ENCODE data around the gene POC1A.

The POC1A gene

GRCh38 chr3:52146811-52147210, 7.4 kb downstream of the POC1A start:
- ChIA-PET POLR2A (interaction anchor here (2.5 kb wide), 1 partner anchor 8 kb away, joined by 15 read pairs; the partner anchor contains the start of gene POC1A), CTCF (no interaction called here)
- DNase-seq (ENCODE audit: extremely low spot score), result no peak
- TF ChIP-seq SUZ12 (IDR thresholded peaks at IDR 0.05), result no peak
- no peak for TF ChIP-seq NFRKB (IDR thresholded peaks at IDR 0.05)
- TF ChIP-seq FOXA1 (IDR thresholded peaks at IDR 0.05), result no peak
- TF ChIP-seq LEF1 (IDR thresholded peaks at IDR 0.05; ENCODE audit: borderline replicate concordance), result no peak
- TF ChIP-seq SP1 (IDR thresholded peaks at IDR 0.05), result no peak

- TF ChIP-seq SP1 (IDR thresholded peaks at IDR 0.05), result no peak
- no peak for TF ChIP-seq FOXA1 (IDR thresholded peaks at IDR 0.05)
- TF ChIP-seq FOXM1 (IDR thresholded peaks at IDR 0.05; ENCODE audit: borderline replicate concordance), result no peak
- TF ChIP-seq ELF4 (IDR thresholded peaks at IDR 0.05), result no peak
- TF ChIP-seq ZNF384 (IDR thresholded peaks at IDR 0.05), result no peak
- DNase-seq (ENCODE audit: extremely low spot score), result no peak
- POLR2A ChIA-PET, result interaction anchor here (2.5 kb wide), 1 partner anchor 9 kb away, joined by 15 read pairs; the partner anchor contains the start of gene POC1A
- CTCF ChIA-PET, result interaction anchor here (0.5 to 0.6 kb wide), 2 partner anchors 94 to 181 kb away, joined by 4 read pairs; no protein-coding TSS in a partner anchor
These were observed 8.0 kb downstream of the POC1A start for GRCh38 chr3:52146189-52146588.

GRCh38 chr3:52145736-52146110, 8.5 kb downstream of the POC1A start:
- ChIA-PET POLR2A (interaction anchor here (2.5 kb wide), 1 partner anchor 9 kb away, joined by 15 read pairs; the partner anchor contains the start of gene POC1A), CTCF (interaction anchor here (0.6 to 1.2 kb wide), 2 partner anchors 93 to 145 kb away, joined by 4 read pairs; no protein-coding TSS in a partner anchor)
- TF ChIP-seq SUZ12 (IDR thresholded peaks at IDR 0.05) (no peak), FOXM1 (IDR thresholded peaks at IDR 0.05; ENCODE audit: borderline replicate concordance) (no peak), PKNOX1 (IDR thresholded peaks at IDR 0.05) (no peak)
- no peak for DNase-seq (ENCODE audit: extremely low spot score)

- POLR2A ChIA-PET, result interaction anchor here (0.9 to 2.5 kb wide), 3 partner anchors 10 to 149 kb away, joined by 3 to 15 read pairs (median 3); partner anchors contain the start of genes POC1A and RPL29
- TF ChIP-seq CTBP1 (IDR thresholded peaks at IDR 0.05; ENCODE audit: borderline replicate concordance), result no peak
- no peak for TF ChIP-seq PKNOX1 (IDR thresholded peaks at IDR 0.05)
- TF ChIP-seq ARNT (IDR thresholded peaks at IDR 0.05), result no peak
- no peak for TF ChIP-seq FOXM1 (IDR thresholded peaks at IDR 0.05; ENCODE audit: borderline replicate concordance)
- TF ChIP-seq BHLHE40 (IDR thresholded peaks at IDR 0.05; ENCODE audit: borderline replicate concordance), result no peak
- no peak for TF ChIP-seq SUZ12 (IDR thresholded peaks at IDR 0.05)
- CTCF ChIA-PET, result interaction anchor here (0.6 to 1.4 kb wide), 7 partner anchors 25 to 1451 kb away, joined by 3 to 19 read pairs (median 4); no protein-coding TSS in a partner anchor
- no peak for DNase-seq (ENCODE audit: extremely low spot score)
These were observed 9.2 kb downstream of the POC1A start for GRCh38 chr3:52144796-52145735.

- TF ChIP-seq HDGF (IDR thresholded peaks at IDR 0.05; ENCODE audit: borderline replicate concordance), result peak; percentile 84; the same call in 1 of the 2 replicates
- TF ChIP-seq SUZ12 (IDR thresholded peaks at IDR 0.05), result no peak
- TF ChIP-seq FOXA1 (IDR thresholded peaks at IDR 0.05), result no peak
- TF ChIP-seq SP1 (IDR thresholded peaks at IDR 0.05), result no peak
- no peak for TF ChIP-seq LEF1 (IDR thresholded peaks at IDR 0.05; ENCODE audit: borderline replicate concordance)
- no peak for TF ChIP-seq TARDBP (IDR thresholded peaks at IDR 0.05)
- TF ChIP-seq NFRKB (IDR thresholded peaks at IDR 0.05), result no peak
- no peak for TF ChIP-seq FOXK2 (IDR thresholded peaks at IDR 0.05)
- ChIA-PET CTCF (interaction anchor here (0.6 to 1.5 kb wide), 8 partner anchors 24 to 1451 kb away, joined by 3 to 19 read pairs (median 4); no protein-coding TSS in a partner anchor), POLR2A (interaction anchor here (0.9 to 2.5 kb wide), 3 partner anchors 11 to 148 kb away, joined by 3 to 15 read pairs (median 3); partner anchors contain the start of genes POC1A and RPL29)
- DNase-seq (ENCODE audit: extremely low spot score), result peak; percentile 85
These were observed 10.0 kb downstream of the POC1A start for GRCh38 chr3:52144034-52144795.

- CTCF ChIA-PET, result interaction anchor here (1.5 kb wide), 1 partner anchor 139 kb away, joined by 5 read pairs; no protein-coding TSS in a partner anchor
- POLR2A ChIA-PET, result interaction anchor here (1.4 kb wide), 1 partner anchor 148 kb away, joined by 4 read pairs; the partner anchor contains the start of gene RPL29
- no peak for DNase-seq (ENCODE audit: extremely low spot score)
- TF ChIP-seq ELF4 (IDR thresholded peaks at IDR 0.05), result no peak
- no peak for TF ChIP-seq CTBP1 (IDR thresholded peaks at IDR 0.05; ENCODE audit: borderline replicate concordance)
- TF ChIP-seq NFRKB (IDR thresholded peaks at IDR 0.05), result no peak
- no peak for TF ChIP-seq FOXK2 (IDR thresholded peaks at IDR 0.05)
- TF ChIP-seq ARNT (IDR thresholded peaks at IDR 0.05), result no peak
- TF ChIP-seq TARDBP (IDR thresholded peaks at IDR 0.05), result no peak
These were observed 10.6 kb downstream of the POC1A start for GRCh38 chr3:52143616-52144015.

GRCh38 chr3:52143156-52143555, 11.1 kb downstream of the POC1A start:
- TF ChIP-seq NFRKB (IDR thresholded peaks at IDR 0.05) (no peak), TARDBP (IDR thresholded peaks at IDR 0.05) (no peak), CTBP1 (IDR thresholded peaks at IDR 0.05; ENCODE audit: borderline replicate concordance) (no peak), FOXK2 (IDR thresholded peaks at IDR 0.05) (no peak), PKNOX1 (IDR thresholded peaks at IDR 0.05) (no peak), LEF1 (IDR thresholded peaks at IDR 0.05; ENCODE audit: borderline replicate concordance) (no peak), FOXA1 (IDR thresholded peaks at IDR 0.05) (no peak), BHLHE40 (IDR thresholded peaks at IDR 0.05; ENCODE audit: borderline replicate concordance) (no peak), HDGF (IDR thresholded peaks at IDR 0.05; ENCODE audit: borderline replicate concordance) (no peak), ZNF384 (IDR thresholded peaks at IDR 0.05) (no peak), L3MBTL2 (conservative IDR thresholded peaks at IDR 0.05) (no peak), SP1 (IDR thresholded peaks at IDR 0.05) (no peak), ELF4 (IDR thresholded peaks at IDR 0.05) (no peak), SUZ12 (IDR thresholded peaks at IDR 0.05) (no peak), FOXM1 (IDR thresholded peaks at IDR 0.05; ENCODE audit: borderline replicate concordance) (no peak)
- no peak for DNase-seq (ENCODE audit: extremely low spot score)
- POLR2A ChIA-PET, result interaction anchor here (1.4 to 1.5 kb wide), 2 partner anchors 11 to 147 kb away, joined by 4 to 7 read pairs; partner anchors contain the start of genes POC1A and RPL29
- CTCF ChIA-PET, result interaction anchor here (1.5 kb wide), 1 partner anchor 139 kb away, joined by 5 read pairs; no protein-coding TSS in a partner anchor

All from HEK293T (cell line).